HCEC 1CT (cell line): ENCODE results near the gene CCDC12.

Experiments
- DNase-seq: peaks from one replicate; pipeline ENCODE4 v3.0.0-alpha.2; 2017

Gene CCDC12

GRCh38 chr3:46976326-46977190 lies at the start of gene CCDC12:
Gene CCDC12, minus strand, starts transcription at chr3:46976745. Its CDS starts 13 bp downstream, at chr3:46976732.
- DNase-seq, result peak; percentile 99

GRCh38 chr3:47024932-47025331 lies 48.4 kb upstream of the CCDC12 start:
- no peak for DNase-seq

GRCh38 chr3:47022641-47023071 lies 46.1 kb upstream of the CCDC12 start:
- no peak for DNase-seq

GRCh38 chr3:47020311-47020710 lies 43.8 kb upstream of the CCDC12 start:
- DNase-seq, result no peak

- no peak for DNase-seq
These were observed 42.7 kb upstream of the CCDC12 start for GRCh38 chr3:47019201-47019600.

GRCh38 chr3:47018269-47018611 lies 41.7 kb upstream of the CCDC12 start:
- DNase-seq, result no peak

GRCh38 chr3:47017504-47018268 lies 41.1 kb upstream of the CCDC12 start:
- no peak for DNase-seq

- peak; percentile 70 for DNase-seq
These were observed 40.4 kb upstream of the CCDC12 start for GRCh38 chr3:47016934-47017435.

- no peak for DNase-seq
These were observed 39.8 kb upstream of the CCDC12 start for GRCh38 chr3:47016086-47016933.

GRCh38 chr3:47015151-47015550 lies 38.6 kb upstream of the CCDC12 start:
- DNase-seq, result no peak

GRCh38 chr3:47014036-47014435 lies 37.5 kb upstream of the CCDC12 start:
- no peak for DNase-seq

GRCh38 chr3:47013231-47013630 lies 36.7 kb upstream of the CCDC12 start:
- DNase-seq, result no peak

- no peak for DNase-seq
These were observed 36.0 kb upstream of the CCDC12 start for GRCh38 chr3:47012342-47013230.

- no peak for DNase-seq
These were observed 34.8 kb upstream of the CCDC12 start for GRCh38 chr3:47011371-47011770.

GRCh38 chr3:47010910-47011309 lies 34.4 kb upstream of the CCDC12 start:
- no peak for DNase-seq

- DNase-seq, result no peak
These were observed 33.7 kb upstream of the CCDC12 start for GRCh38 chr3:47010111-47010712.

- DNase-seq, result peak; percentile 88
These were observed 32.9 kb upstream of the CCDC12 start for GRCh38 chr3:47009225-47010110.

- no peak for DNase-seq
These were observed 32.3 kb upstream of the CCDC12 start for GRCh38 chr3:47008851-47009224.

GRCh38 chr3:47008234-47008796 lies 31.8 kb upstream of the CCDC12 start:
- DNase-seq, result no peak
